Measurements from ENCODE around the gene SNX20. TPM values are rescaled to one million over a fixed set of nuclear protein-coding genes. Genes with fewer than 3 reads are reported as not detected.

Gene SNX20
- total and polyA plus RNA-seq, 2 experiments from 2014 or later = not detected

- H3K27ac ChIP-seq (ENCODE audit: low read depth) = no peak overlapping the region
- no peaks in the 10 kb centered on the region for H3K79me2 ChIP-seq (replicated peaks; ENCODE audit: insufficient read depth)
- no peaks in the 10 kb centered on the region for H3K27me3 ChIP-seq (ENCODE audit: insufficient read depth)
- Mint-ChIP-seq H3K36me3 (ENCODE audit: low read depth) (no peaks in the 10 kb centered on the region), H3K27me3 (ENCODE audit: insufficient read depth, low read depth, poor library complexity) (peaks cover 5% of the 10 kb centered on the region), H3K4me1 (peaks cover 8% of the 10 kb centered on the region), H3K27ac (no peak overlapping the region), H3K9me3 (no peaks in the 10 kb centered on the region), H3K4me3 (no peak overlapping the region)
- TF ChIP-seq, protein P1, sequence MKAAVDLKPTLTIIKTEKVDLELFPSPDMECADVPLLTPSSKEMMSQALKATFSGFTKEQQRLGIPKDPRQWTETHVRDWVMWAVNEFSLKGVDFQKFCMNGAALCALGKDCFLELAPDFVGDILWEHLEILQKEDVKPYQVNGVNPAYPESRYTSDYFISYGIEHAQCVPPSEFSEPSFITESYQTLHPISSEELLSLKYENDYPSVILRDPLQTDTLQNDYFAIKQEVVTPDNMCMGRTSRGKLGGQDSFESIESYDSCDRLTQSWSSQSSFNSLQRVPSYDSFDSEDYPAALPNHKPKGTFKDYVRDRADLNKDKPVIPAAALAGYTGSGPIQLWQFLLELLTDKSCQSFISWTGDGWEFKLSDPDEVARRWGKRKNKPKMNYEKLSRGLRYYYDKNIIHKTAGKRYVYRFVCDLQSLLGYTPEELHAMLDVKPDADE (IDR thresholded peaks at IDR 0.05) = no peak
- no peak for TF ChIP-seq ZNF114 (CRISPR knock-in tag; IDR thresholded peaks at IDR 0.05)
- no peak for TF ChIP-seq POLR2AphosphoS5 (IDR thresholded peaks at IDR 0.05; ENCODE audit: low read depth)
- H3K4me1 ChIP-seq (ENCODE audit: insufficient read depth) = 0 out of 2 replicates have a peak, but pooled peaks cover 1% of the 10 kb centered on the region
- no peak overlapping the region for H2AFZ ChIP-seq
- ATAC-seq = no peak
- no peak for DNase-seq (ENCODE audit: low spot score)
- H3K4me3 ChIP-seq = no peak overlapping the region
- no peaks in the 10 kb centered on the region for H3F3A ChIP-seq (replicated peaks; ENCODE audit: low read depth)
- H4K20me1 ChIP-seq (replicated peaks; ENCODE audit: insufficient read depth) = no peaks in the 10 kb centered on the region
- no peak overlapping the region for H3K4me2 ChIP-seq
- no peaks in the 10 kb centered on the region for H3K36me3 ChIP-seq (ENCODE audit: insufficient read depth)
- no peaks in the 10 kb centered on the region for H3K9me2 ChIP-seq (ENCODE audit: insufficient read depth)
These were observed 40.7 kb downstream of the SNX20 start for GRCh38 chr16:50640391-50640790.

- Mint-ChIP-seq H3K27me3 (ENCODE audit: insufficient read depth, low read depth, poor library complexity) (peaks cover 4% of the 10 kb centered on the region), H3K36me3 (ENCODE audit: low read depth) (no peaks in the 10 kb centered on the region), H3K4me1 (no peaks in the 10 kb centered on the region; the same call in 2 of the 3 replicates), H3K9me3 (no peaks in the 10 kb centered on the region), H3K27ac (no peak overlapping the region), H3K4me3 (no peak overlapping the region)
- no peak overlapping the region for H3K27ac ChIP-seq (ENCODE audit: low read depth)
- DNase-seq (ENCODE audit: low spot score) (no peak), ATAC-seq (no peak)
- no peaks in the 10 kb centered on the region for H3K9me2 ChIP-seq (ENCODE audit: insufficient read depth)
- H3F3A ChIP-seq (replicated peaks; ENCODE audit: low read depth) = no peaks in the 10 kb centered on the region
- H3K36me3 ChIP-seq (ENCODE audit: insufficient read depth) = no peaks in the 10 kb centered on the region
- H3K79me2 ChIP-seq (replicated peaks; ENCODE audit: insufficient read depth) = no peaks in the 10 kb centered on the region
- H3K4me1 ChIP-seq (ENCODE audit: insufficient read depth) = no peaks in the 10 kb centered on the region
- H2AFZ ChIP-seq = no peak overlapping the region
- H3K4me2 ChIP-seq = no peak overlapping the region
- no peak overlapping the region for H3K4me3 ChIP-seq
- H3K27me3 ChIP-seq (ENCODE audit: insufficient read depth) = no peaks in the 10 kb centered on the region
- no peaks in the 10 kb centered on the region for H4K20me1 ChIP-seq (replicated peaks; ENCODE audit: insufficient read depth)
- TF ChIP-seq JUNB (IDR thresholded peaks at IDR 0.05; ENCODE audit: unreplicated experiment) (no peak), EZH2 (IDR thresholded peaks at IDR 0.05; ENCODE audit: low read depth, unreplicated experiment) (no peak), NANOG (IDR thresholded peaks at IDR 0.05; ENCODE audit: borderline replicate concordance) (no peak), EZH2phosphoT487 (IDR thresholded peaks at IDR 0.05; ENCODE audit: unreplicated experiment) (no peak), STAT1 (IDR thresholded peaks at IDR 0.05; ENCODE audit: unreplicated experiment) (no peak), POLR2AphosphoS5 (IDR thresholded peaks at IDR 0.05; ENCODE audit: low read depth) (no peak), CREB1 (CRISPR knock-in tag; IDR thresholded peaks at IDR 0.05; ENCODE audit: low read depth) (no peak)
- TF ChIP-seq, protein P1 (IDR thresholded peaks at IDR 0.05) = no peak
- TF ChIP-seq, protein P2, sequence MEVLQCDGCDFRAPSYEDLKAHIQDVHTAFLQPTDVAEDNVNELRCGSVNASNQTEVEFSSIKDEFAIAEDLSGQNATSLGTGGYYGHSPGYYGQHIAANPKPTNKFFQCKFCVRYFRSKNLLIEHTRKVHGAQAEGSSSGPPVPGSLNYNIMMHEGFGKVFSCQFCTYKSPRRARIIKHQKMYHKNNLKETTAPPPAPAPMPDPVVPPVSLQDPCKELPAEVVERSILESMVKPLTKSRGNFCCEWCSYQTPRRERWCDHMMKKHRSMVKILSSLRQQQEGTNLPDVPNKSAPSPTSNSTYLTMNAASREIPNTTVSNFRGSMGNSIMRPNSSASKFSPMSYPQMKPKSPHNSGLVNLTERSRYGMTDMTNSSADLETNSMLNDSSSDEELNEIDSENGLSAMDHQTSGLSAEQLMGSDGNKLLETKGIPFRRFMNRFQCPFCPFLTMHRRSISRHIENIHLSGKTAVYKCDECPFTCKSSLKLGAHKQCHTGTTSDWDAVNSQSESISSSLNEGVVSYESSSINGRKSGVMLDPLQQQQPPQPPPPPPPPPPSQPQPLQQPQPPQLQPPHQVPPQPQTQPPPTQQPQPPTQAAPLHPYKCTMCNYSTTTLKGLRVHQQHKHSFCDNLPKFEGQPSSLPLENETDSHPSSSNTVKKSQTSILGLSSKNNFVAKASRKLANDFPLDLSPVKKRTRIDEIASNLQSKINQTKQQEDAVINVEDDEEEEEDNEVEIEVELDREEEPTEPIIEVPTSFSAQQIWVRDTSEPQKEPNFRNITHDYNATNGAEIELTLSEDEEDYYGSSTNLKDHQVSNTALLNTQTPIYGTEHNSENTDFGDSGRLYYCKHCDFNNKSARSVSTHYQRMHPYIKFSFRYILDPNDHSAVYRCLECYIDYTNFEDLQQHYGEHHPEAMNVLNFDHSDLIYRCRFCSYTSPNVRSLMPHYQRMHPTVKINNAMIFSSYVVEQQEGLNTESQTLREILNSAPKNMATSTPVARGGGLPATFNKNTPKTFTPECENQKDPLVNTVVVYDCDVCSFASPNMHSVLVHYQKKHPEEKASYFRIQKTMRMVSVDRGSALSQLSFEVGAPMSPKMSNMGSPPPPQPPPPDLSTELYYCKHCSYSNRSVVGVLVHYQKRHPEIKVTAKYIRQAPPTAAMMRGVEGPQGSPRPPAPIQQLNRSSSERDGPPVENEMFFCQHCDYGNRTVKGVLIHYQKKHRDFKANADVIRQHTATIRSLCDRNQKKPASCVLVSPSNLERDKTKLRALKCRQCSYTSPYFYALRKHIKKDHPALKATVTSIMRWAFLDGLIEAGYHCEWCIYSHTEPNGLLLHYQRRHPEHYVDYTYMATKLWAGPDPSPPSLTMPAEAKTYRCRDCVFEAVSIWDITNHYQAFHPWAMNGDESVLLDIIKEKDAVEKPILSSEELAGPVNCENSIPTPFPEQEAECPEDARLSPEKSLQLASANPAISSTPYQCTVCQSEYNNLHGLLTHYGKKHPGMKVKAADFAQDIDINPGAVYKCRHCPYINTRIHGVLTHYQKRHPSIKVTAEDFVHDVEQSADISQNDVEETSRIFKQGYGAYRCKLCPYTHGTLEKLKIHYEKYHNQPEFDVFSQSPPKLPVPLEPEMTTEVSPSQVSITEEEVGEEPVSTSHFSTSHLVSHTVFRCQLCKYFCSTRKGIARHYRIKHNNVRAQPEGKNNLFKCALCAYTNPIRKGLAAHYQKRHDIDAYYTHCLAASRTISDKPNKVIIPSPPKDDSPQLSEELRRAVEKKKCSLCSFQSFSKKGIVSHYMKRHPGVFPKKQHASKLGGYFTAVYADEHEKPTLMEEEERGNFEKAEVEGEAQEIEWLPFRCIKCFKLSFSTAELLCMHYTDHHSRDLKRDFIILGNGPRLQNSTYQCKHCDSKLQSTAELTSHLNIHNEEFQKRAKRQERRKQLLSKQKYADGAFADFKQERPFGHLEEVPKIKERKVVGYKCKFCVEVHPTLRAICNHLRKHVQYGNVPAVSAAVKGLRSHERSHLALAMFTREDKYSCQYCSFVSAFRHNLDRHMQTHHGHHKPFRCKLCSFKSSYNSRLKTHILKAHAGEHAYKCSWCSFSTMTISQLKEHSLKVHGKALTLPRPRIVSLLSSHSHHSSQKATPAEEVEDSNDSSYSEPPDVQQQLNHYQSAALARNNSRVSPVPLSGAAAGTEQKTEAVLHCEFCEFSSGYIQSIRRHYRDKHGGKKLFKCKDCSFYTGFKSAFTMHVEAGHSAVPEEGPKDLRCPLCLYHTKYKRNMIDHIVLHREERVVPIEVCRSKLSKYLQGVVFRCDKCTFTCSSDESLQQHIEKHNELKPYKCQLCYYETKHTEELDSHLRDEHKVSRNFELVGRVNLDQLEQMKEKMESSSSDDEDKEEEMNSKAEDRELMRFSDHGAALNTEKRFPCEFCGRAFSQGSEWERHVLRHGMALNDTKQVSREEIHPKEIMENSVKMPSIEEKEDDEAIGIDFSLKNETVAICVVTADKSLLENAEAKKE (CRISPR knock-in tag; IDR thresholded peaks at IDR 0.05) = no peak
These were observed 42.1 kb downstream of the SNX20 start for GRCh38 chr16:50638816-50639670.

Measured in GM23338 (cell line).